ENCODE data around the gene OR4N2.
"Not testable (repeated sequence)": the region's sequence is repeated elsewhere in the genome, so short reads cannot be mapped to it uniquely, and the experiment has no call there.

OR4N2 gene

GRCh38 chr14:19821016-19821415 is 17.4 kb downstream of the OR4N2 start:
- not testable (repeated sequence) for H3K4me1 ChIP-seq (ENCODE audit: control insufficient read depth in 1 of 2, insufficient read depth in 2 of 2, low read length in 2 of 2); H3K23ac ChIP-seq (ENCODE audit: low read length); H2BK120ac ChIP-seq (ENCODE audit: insufficient read depth, low read length, poor library complexity); H3K4me3 ChIP-seq (ENCODE audit: low read depth, low read length); H3K9me3 ChIP-seq (ENCODE audit: insufficient read depth, low read depth, low read length); H3K79me2 ChIP-seq (ENCODE audit: control insufficient read depth, insufficient read depth, low read length, poor library complexity); H2BK5ac ChIP-seq (ENCODE audit: low read depth, low read length, poor library complexity); H3K9ac ChIP-seq (ENCODE audit: low read length); H3K18ac ChIP-seq (ENCODE audit: low read length); H3K14ac ChIP-seq (ENCODE audit: low read length); H3K79me1 ChIP-seq (ENCODE audit: low read length); H3K27me3 ChIP-seq (ENCODE audit: insufficient read depth, low read length); DNase-seq; H2AFZ ChIP-seq (ENCODE audit: insufficient read depth, low read length, poor library complexity); H3K4me2 ChIP-seq (ENCODE audit: low read length); H4K12ac ChIP-seq (ENCODE audit: low read depth, low read length); H2BK12ac ChIP-seq (ENCODE audit: low read length); H4K8ac ChIP-seq (ENCODE audit: low read depth, low read length); H3K4ac ChIP-seq (ENCODE audit: low read depth, low read length); H3K27ac ChIP-seq (ENCODE audit: low read depth, low read length); H2AK5ac ChIP-seq (ENCODE audit: low read length); H4K91ac ChIP-seq (ENCODE audit: low read depth, low read length); H3K36me3 ChIP-seq (ENCODE audit: control insufficient read depth in 1 of 2, insufficient read depth in 2 of 2, low read length in 2 of 2)
- WGBS (ENCODE audit: extremely low coverage, insufficient coverage, insufficient read length): no CpG with 5 or more reads among the region's 6 CpGs

GRCh38 chr14:19823178-19823577 is 19.6 kb downstream of the OR4N2 start:
- H2BK120ac ChIP-seq (ENCODE audit: insufficient read depth, low read length, poor library complexity): no peak overlapping the region
- no peak overlapping the region for H4K12ac ChIP-seq (ENCODE audit: low read depth, low read length)
- H3K36me3 ChIP-seq (ENCODE audit: control insufficient read depth in 1 of 2, insufficient read depth in 2 of 2, low read length in 2 of 2): no peaks in the 10 kb centered on the region
- no peak overlapping the region for H3K18ac ChIP-seq (ENCODE audit: low read length)
- no peak overlapping the region for H4K91ac ChIP-seq (ENCODE audit: low read depth, low read length)
- H3K4ac ChIP-seq (ENCODE audit: low read depth, low read length): no peak overlapping the region
- H3K79me2 ChIP-seq (ENCODE audit: control insufficient read depth, insufficient read depth, low read length, poor library complexity): no peaks in the 10 kb centered on the region
- H4K8ac ChIP-seq (ENCODE audit: low read depth, low read length): no peak overlapping the region
- H3K4me2 ChIP-seq (ENCODE audit: low read length): no peak overlapping the region
- H2BK12ac ChIP-seq (ENCODE audit: low read length): no peak overlapping the region
- no peaks in the 10 kb centered on the region for H3K4me1 ChIP-seq (ENCODE audit: control insufficient read depth in 1 of 2, insufficient read depth in 2 of 2, low read length in 2 of 2)
- H3K14ac ChIP-seq (ENCODE audit: low read length): no peak overlapping the region
- no peak overlapping the region for H2AK5ac ChIP-seq (ENCODE audit: low read length)
- H3K9me3 ChIP-seq (ENCODE audit: insufficient read depth, low read depth, low read length): peaks cover 8% of the 10 kb centered on the region
- H3K23ac ChIP-seq (ENCODE audit: low read length): no peak overlapping the region
- H3K9ac ChIP-seq (ENCODE audit: low read length): no peak overlapping the region
- no CpG with 5 or more reads among the region's 1 CpG for WGBS (ENCODE audit: extremely low coverage, insufficient coverage, insufficient read length)
- no peak overlapping the region for H2BK5ac ChIP-seq (ENCODE audit: low read depth, low read length, poor library complexity)
- no peak for DNase-seq
- no peak overlapping the region for H3K4me3 ChIP-seq (ENCODE audit: low read depth, low read length)
- no peaks in the 10 kb centered on the region for H3K27me3 ChIP-seq (ENCODE audit: insufficient read depth, low read length)
- H2AFZ ChIP-seq (ENCODE audit: insufficient read depth, low read length, poor library complexity): no peak overlapping the region
- H3K79me1 ChIP-seq (ENCODE audit: low read length): no peaks in the 10 kb centered on the region
- H3K27ac ChIP-seq (ENCODE audit: low read depth, low read length): no peak overlapping the region

GRCh38 chr14:19823765-19824164 is 20.2 kb downstream of the OR4N2 start:
- H3K79me1 ChIP-seq (ENCODE audit: low read length): no peaks in the 10 kb centered on the region
- WGBS (ENCODE audit: extremely low coverage, insufficient coverage, insufficient read length): no CpG with 5 or more reads among the region's 1 CpG
- no peak overlapping the region for H2AFZ ChIP-seq (ENCODE audit: insufficient read depth, low read length, poor library complexity)

GRCh38 chr14:19827626-19828244 is 24.2 kb downstream of the OR4N2 start:
- H3K4me2 ChIP-seq (ENCODE audit: low read length); H2BK12ac ChIP-seq (ENCODE audit: low read length); H3K79me1 ChIP-seq (ENCODE audit: low read length); H4K91ac ChIP-seq (ENCODE audit: low read depth, low read length); H2AFZ ChIP-seq (ENCODE audit: insufficient read depth, low read length, poor library complexity); H3K27me3 ChIP-seq (ENCODE audit: insufficient read depth, low read length); H2BK120ac ChIP-seq (ENCODE audit: insufficient read depth, low read length, poor library complexity); H3K4me1 ChIP-seq (ENCODE audit: control insufficient read depth in 1 of 2, insufficient read depth in 2 of 2, low read length in 2 of 2); H3K14ac ChIP-seq (ENCODE audit: low read length); H3K18ac ChIP-seq (ENCODE audit: low read length); H3K23ac ChIP-seq (ENCODE audit: low read length); H3K4me3 ChIP-seq (ENCODE audit: low read depth, low read length); H4K8ac ChIP-seq (ENCODE audit: low read depth, low read length); H2BK5ac ChIP-seq (ENCODE audit: low read depth, low read length, poor library complexity); H4K12ac ChIP-seq (ENCODE audit: low read depth, low read length); DNase-seq; H3K9me3 ChIP-seq (ENCODE audit: insufficient read depth, low read depth, low read length); H3K9ac ChIP-seq (ENCODE audit: low read length); H3K36me3 ChIP-seq (ENCODE audit: control insufficient read depth in 1 of 2, insufficient read depth in 2 of 2, low read length in 2 of 2); H3K4ac ChIP-seq (ENCODE audit: low read depth, low read length); H3K27ac ChIP-seq (ENCODE audit: low read depth, low read length); H3K79me2 ChIP-seq (ENCODE audit: control insufficient read depth, insufficient read depth, low read length, poor library complexity); H2AK5ac ChIP-seq (ENCODE audit: low read length): not testable (repeated sequence)
- WGBS (ENCODE audit: extremely low coverage, insufficient coverage, insufficient read length): no CpG with 5 or more reads among the region's 12 CpGs

More at GRCh38 chr14:19823765-19824164, 20.2 kb downstream of the OR4N2 start:
- H4K12ac ChIP-seq (ENCODE audit: low read depth, low read length): no peak overlapping the region
- no peak overlapping the region for H4K91ac ChIP-seq (ENCODE audit: low read depth, low read length)
- no peak overlapping the region for H3K23ac ChIP-seq (ENCODE audit: low read length)
- no peak overlapping the region for H4K8ac ChIP-seq (ENCODE audit: low read depth, low read length)
- no peaks in the 10 kb centered on the region for H3K4me1 ChIP-seq (ENCODE audit: control insufficient read depth in 1 of 2, insufficient read depth in 2 of 2, low read length in 2 of 2)
- H2BK12ac ChIP-seq (ENCODE audit: low read length): no peak overlapping the region
- H3K27ac ChIP-seq (ENCODE audit: low read depth, low read length): no peak overlapping the region
- no peak overlapping the region for H3K4me3 ChIP-seq (ENCODE audit: low read depth, low read length)
- H3K18ac ChIP-seq (ENCODE audit: low read length): no peak overlapping the region
- no peak overlapping the region for H3K4me2 ChIP-seq (ENCODE audit: low read length)
- no peak overlapping the region for H3K9ac ChIP-seq (ENCODE audit: low read length)
- H3K9me3 ChIP-seq (ENCODE audit: insufficient read depth, low read depth, low read length): peaks cover 8% of the 10 kb centered on the region
- no peak overlapping the region for H3K4ac ChIP-seq (ENCODE audit: low read depth, low read length)
- H3K79me2 ChIP-seq (ENCODE audit: control insufficient read depth, insufficient read depth, low read length, poor library complexity): no peaks in the 10 kb centered on the region
- no peaks in the 10 kb centered on the region for H3K36me3 ChIP-seq (ENCODE audit: control insufficient read depth in 1 of 2, insufficient read depth in 2 of 2, low read length in 2 of 2)
- no peak overlapping the region for H2BK5ac ChIP-seq (ENCODE audit: low read depth, low read length, poor library complexity)
- no peak overlapping the region for H2AK5ac ChIP-seq (ENCODE audit: low read length)
- H3K14ac ChIP-seq (ENCODE audit: low read length): no peak overlapping the region
- no peak overlapping the region for H2BK120ac ChIP-seq (ENCODE audit: insufficient read depth, low read length, poor library complexity)
- DNase-seq: peak; percentile 45 to 71
- no peaks in the 10 kb centered on the region for H3K27me3 ChIP-seq (ENCODE audit: insufficient read depth, low read length)
